Ectodermal cell (in vitro differentiated cells): ENCODE results near the gene MMP20.

ENCODE experiments used
- H3K27ac ChIP-seq: 2 replicates; pipeline ENCODE4 v1.7.0; 2013; ENCODE audit warnings: mild to moderate bottlenecking, low read depth, low read length; ENCODE audit not compliant: insufficient read depth, poor library complexity, severe bottlenecking
- H3K27me3 ChIP-seq: 2 replicates; pipeline ENCODE4 v1.7.0; 2013; ENCODE audit warnings: mild to moderate bottlenecking, low read length; ENCODE audit not compliant: insufficient read depth, control insufficient read depth, poor library complexity, severe bottlenecking
- H3K36me3 ChIP-seq: one replicate; pipeline ENCODE4 v1.7.0; 2013; ENCODE audit warnings: low read length; ENCODE audit not compliant: control insufficient read depth, insufficient read depth
- H3K4me1 ChIP-seq: one replicate; pipeline ENCODE4 v1.7.0; 2013; ENCODE audit warnings: low read length; ENCODE audit not compliant: control insufficient read depth, insufficient read depth
- H3K4me3 ChIP-seq: 2 replicates; pipeline ENCODE4 v1.7.0; 2013; ENCODE audit warnings: low read depth, low read length, control low read depth; ENCODE audit not compliant: insufficient read depth
- H3K9me3 ChIP-seq: 2 replicates; pipeline ENCODE4 v1.7.0; 2013; ENCODE audit warnings: mild to moderate bottlenecking, low read length, moderate library complexity; ENCODE audit not compliant: control insufficient read depth
- WGBS, 2 experiments: methylation state at CpG; one replicate each; pipeline ENCODE4 v1.1.7; 2013; ENCODE audit warnings: missing lambda C conversion rate in 2 of 2; 5-methylcytosine and 5-hydroxymethylcytosine counted together

MMP20 gene

GRCh38 chr11:102551169-102551781 is 73.9 kb downstream of the MMP20 start:
- no peak overlapping the region for H3K27ac ChIP-seq
- no peaks in the 10 kb centered on the region for H3K27me3 ChIP-seq
- 81 to 88% methylated on average over 6 of the region's 6 CpGs for WGBS, 2 experiments
- H3K4me1 ChIP-seq = no peaks in the 10 kb centered on the region
- no peaks in the 10 kb centered on the region for H3K36me3 ChIP-seq
- H3K9me3 ChIP-seq = no peaks in the 10 kb centered on the region
- H3K4me3 ChIP-seq = no peak overlapping the region

DNA sequence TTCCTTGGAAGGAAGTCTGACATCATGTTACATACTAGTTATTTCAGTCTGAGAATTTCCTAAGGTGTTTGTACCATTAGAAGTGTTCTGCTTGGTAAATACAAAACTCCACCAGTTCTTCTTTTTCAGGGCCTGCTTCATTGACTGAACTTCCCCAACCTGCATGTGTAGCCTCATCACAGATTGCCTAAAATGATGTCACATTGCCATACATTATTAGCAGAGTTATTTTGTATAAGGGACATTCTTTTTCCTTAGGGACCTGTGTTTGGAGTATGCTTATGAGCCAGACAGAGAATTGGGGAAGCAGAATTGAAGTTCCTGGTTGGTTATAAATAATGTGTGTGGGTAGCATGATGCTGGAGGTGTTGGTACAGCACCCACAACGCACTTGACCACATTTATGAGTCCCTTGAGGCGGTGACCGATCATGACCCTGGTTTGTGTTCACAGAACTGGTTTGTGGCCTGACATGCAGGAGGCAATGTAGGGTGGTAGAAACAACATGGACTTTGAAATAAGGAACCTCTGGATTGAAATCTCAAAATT is 78.1 kb downstream of the MMP20 start:
- no peak overlapping the region for H3K27ac ChIP-seq
- 96 to 99% methylated on average over 3 of the region's 3 CpGs for WGBS, 2 experiments
- no peaks in the 10 kb centered on the region for H3K4me1 ChIP-seq
- H3K9me3 ChIP-seq = no peaks in the 10 kb centered on the region
- no peaks in the 10 kb centered on the region for H3K27me3 ChIP-seq
- H3K4me3 ChIP-seq = no peak overlapping the region
- no peaks in the 10 kb centered on the region for H3K36me3 ChIP-seq

GRCh38 chr11:102546427-102546826 is 78.7 kb downstream of the MMP20 start:
- Histone ChIP-seq H3K4me3 (no peak overlapping the region), H3K27ac (no peak overlapping the region), H3K27me3 (no peaks in the 10 kb centered on the region), H3K4me1 (no peaks in the 10 kb centered on the region), H3K9me3 (no peaks in the 10 kb centered on the region), H3K36me3 (no peaks in the 10 kb centered on the region)
- 83 to 97% methylated on average over 1 to 3 of the region's 4 CpGs for WGBS, 2 experiments

GRCh38 chr11:102545701-102546100 is 79.4 kb downstream of the MMP20 start:
- H3K4me1 ChIP-seq = no peaks in the 10 kb centered on the region
- H3K36me3 ChIP-seq = no peaks in the 10 kb centered on the region
- no peaks in the 10 kb centered on the region for H3K9me3 ChIP-seq
- no peaks in the 10 kb centered on the region for H3K27me3 ChIP-seq
- H3K4me3 ChIP-seq = no peak overlapping the region
- WGBS, 2 experiments = 90 to 95% methylated on average over 4 of the region's 4 CpGs
- H3K27ac ChIP-seq = no peak overlapping the region

- Histone ChIP-seq H3K27ac (no peak overlapping the region), H3K4me1 (peaks cover 2% of the 10 kb centered on the region), H3K4me3 (no peak overlapping the region), H3K36me3 (no peaks in the 10 kb centered on the region), H3K27me3 (no peaks in the 10 kb centered on the region), H3K9me3 (no peaks in the 10 kb centered on the region)
- 89 to 91% methylated on average over 1 of the region's 1 CpG for WGBS, 2 experiments
These were observed 80.5 kb downstream of the MMP20 start for GRCh38 chr11:102544594-102544993.

DNA sequence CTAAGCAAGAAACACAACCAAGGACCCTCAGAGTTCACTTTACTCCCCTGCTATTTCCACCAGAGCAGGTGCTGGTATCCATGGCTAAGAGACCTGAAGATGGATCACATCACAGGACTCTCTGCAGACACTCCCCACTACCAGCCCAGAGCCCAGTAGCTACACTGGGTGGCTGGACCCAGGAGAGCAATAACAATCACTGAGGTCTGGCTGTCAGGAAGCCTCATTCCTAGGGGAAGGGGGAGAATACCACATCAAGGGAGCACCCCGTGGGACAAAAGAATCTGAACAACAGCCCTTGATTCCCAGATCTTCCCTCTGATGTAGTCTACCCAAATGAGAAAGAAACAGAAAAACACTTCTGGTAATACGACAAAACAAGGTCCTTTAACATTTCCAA is 85.6 kb downstream of the MMP20 start:
- Histone ChIP-seq H3K4me3 (no peak overlapping the region), H3K36me3 (no peaks in the 10 kb centered on the region), H3K27me3 (no peaks in the 10 kb centered on the region), H3K27ac (no peak overlapping the region), H3K4me1 (peaks cover 4% of the 10 kb centered on the region), H3K9me3 (no peaks in the 10 kb centered on the region)
- WGBS, 2 experiments = 71 to 80% methylated on average over 2 of the region's 2 CpGs

DNA sequence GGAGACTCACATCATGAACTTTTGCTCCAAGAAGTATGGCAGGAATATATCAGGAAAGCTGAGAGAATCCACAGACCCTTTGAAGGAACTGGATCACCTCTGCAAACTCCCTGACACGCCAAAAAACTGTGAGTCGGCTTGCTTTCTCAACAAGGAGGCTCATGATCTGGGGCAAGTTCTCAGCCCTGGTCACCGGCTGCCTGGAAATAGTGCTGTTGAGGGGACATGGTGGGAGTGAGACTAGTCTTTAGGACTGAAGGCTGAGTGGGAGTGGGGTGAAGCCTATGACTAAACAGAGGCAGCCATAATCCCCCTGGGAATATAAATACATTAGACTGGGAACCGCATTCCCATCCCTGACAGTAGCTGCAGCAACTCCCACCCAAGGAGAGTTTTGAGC is 86.2 kb downstream of the MMP20 start:
- Histone ChIP-seq H3K36me3 (no peaks in the 10 kb centered on the region), H3K9me3 (no peaks in the 10 kb centered on the region), H3K27me3 (no peaks in the 10 kb centered on the region), H3K4me1 (peaks cover 4% of the 10 kb centered on the region), H3K4me3 (no peak overlapping the region), H3K27ac (no peak overlapping the region)
- 95 to 96% methylated on average over 4 of the region's 4 CpGs for WGBS, 2 experiments

GRCh38 chr11:102534261-102534872 is 90.8 kb downstream of the MMP20 start:
- no peaks in the 10 kb centered on the region for H3K4me1 ChIP-seq
- H3K4me3 ChIP-seq = no peak overlapping the region
- H3K9me3 ChIP-seq = no peaks in the 10 kb centered on the region
- H3K27ac ChIP-seq = no peak overlapping the region
- WGBS, 2 experiments = 91 to 92% methylated on average over 6 of the region's 6 CpGs
- H3K27me3 ChIP-seq = no peaks in the 10 kb centered on the region
- H3K36me3 ChIP-seq = no peaks in the 10 kb centered on the region

GRCh38 chr11:102530558-102530957 is 94.6 kb downstream of the MMP20 start, which contains the start of gene MMP7:
TSS of gene MMP7 (minus strand) at chr11:102530747. CDS start at chr11:102530700, 47 bp downstream.
- Histone ChIP-seq H3K27ac (no peak within 1 kb of the TSS), H3K9me3 (no peaks in the 10 kb centered on the region), H3K36me3 (no peaks in the 10 kb centered on the region), H3K27me3 (no peaks in the 10 kb centered on the region), H3K4me3 (no peak within 1 kb of the TSS), H3K4me1 (no peaks in the 10 kb centered on the region)
- 80% methylated on average over 8 of the region's 8 CpGs for WGBS, 2 experiments

DNA sequence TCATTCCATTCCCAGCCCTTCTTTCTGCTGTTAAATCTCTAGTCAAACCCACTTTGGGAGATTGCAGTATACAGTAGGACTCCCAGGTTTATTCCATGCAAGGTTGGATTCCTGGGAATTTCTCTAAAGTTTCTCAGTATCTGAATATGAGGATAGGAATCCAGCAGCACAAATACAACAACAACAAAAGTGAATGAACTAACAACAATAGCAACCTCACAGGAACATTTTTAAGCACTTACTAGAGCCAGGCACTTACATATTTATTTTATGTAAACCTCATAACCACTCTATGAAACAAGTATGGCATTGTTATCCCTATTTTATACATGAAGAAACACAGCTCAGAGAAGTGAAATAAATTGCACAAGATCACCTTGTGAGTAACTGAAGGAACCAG is 96.5 kb downstream of the MMP20 start:
- Histone ChIP-seq H3K9me3 (no peaks in the 10 kb centered on the region), H3K27ac (no peak overlapping the region), H3K27me3 (no peaks in the 10 kb centered on the region), H3K36me3 (no peaks in the 10 kb centered on the region), H3K4me1 (no peaks in the 10 kb centered on the region), H3K4me3 (no peak overlapping the region)
